Stomach smooth muscle (tissue), 2 donors: ENCODE results near the gene SHISA9.

ENCODE experiments used
- H3K27ac ChIP-seq: one replicate; pipeline ENCODE4 v1.7.0; 2013; ENCODE audit warnings: mild to moderate bottlenecking, low read length, inconsistent platforms
- H3K27me3 ChIP-seq, 2 donors: one replicate each; pipeline ENCODE4 v1.7.0; 2013; ENCODE audit warnings: low read length in 2 of 2; ENCODE audit not compliant: insufficient read depth in 2 of 2, control insufficient read depth in 1 of 2
- H3K36me3 ChIP-seq, 2 donors: one replicate each; pipeline ENCODE4 v1.7.0; 2013; ENCODE audit warnings: low read length in 2 of 2; ENCODE audit not compliant: control insufficient read depth in 2 of 2, insufficient read depth in 2 of 2
- H3K4me1 ChIP-seq: one replicate; pipeline ENCODE4 v1.7.0; 2013; ENCODE audit warnings: low read length; ENCODE audit not compliant: control insufficient read depth, insufficient read depth
- H3K4me3 ChIP-seq, 2 donors: one replicate each; pipeline ENCODE4 v1.7.0; 2013; ENCODE audit warnings: low read length in 2 of 2
- H3K9ac ChIP-seq, 2 donors: one replicate each; pipeline ENCODE4 v1.7.0; 2013; ENCODE audit warnings: low read length in 2 of 2, mild to moderate bottlenecking in 1 of 2
- H3K9me3 ChIP-seq, 2 donors: one replicate each; pipeline ENCODE4 v1.7.0; 2013; ENCODE audit warnings: low read length in 2 of 2; ENCODE audit not compliant: control insufficient read depth in 2 of 2
- donor health status: healthy.
- donor health status: Pancreatic carcinoma.

Gene SHISA9

GRCh38 chr16:13093661-13094060, 192.3 kb downstream of the SHISA9 start:
- H3K36me3 ChIP-seq, result no peaks in the 10 kb centered on the region
- no peaks in the 10 kb centered on the region for H3K4me1 ChIP-seq
- no peak overlapping the region for H3K9ac ChIP-seq
- H3K9me3 ChIP-seq, result no peaks in the 10 kb centered on the region
- no peak overlapping the region for H3K27ac ChIP-seq
- H3K4me3 ChIP-seq, result no peak overlapping the region
- H3K27me3 ChIP-seq, result peaks cover 0 to 2% of the 10 kb centered on the region in 2 donors

GRCh38 chr16:13095061-13095460, 193.7 kb downstream of the SHISA9 start:
- H3K4me1 ChIP-seq, result no peaks in the 10 kb centered on the region
- peaks cover 0 to 2% of the 10 kb centered on the region in 2 donors for H3K27me3 ChIP-seq
- H3K9me3 ChIP-seq, result no peaks in the 10 kb centered on the region
- H3K27ac ChIP-seq, result no peak overlapping the region
- no peak overlapping the region for H3K4me3 ChIP-seq
- H3K9ac ChIP-seq, result no peak overlapping the region
- no peaks in the 10 kb centered on the region for H3K36me3 ChIP-seq

- Histone ChIP-seq H3K27ac (no peak overlapping the region), H3K4me3 (no peak overlapping the region), H3K36me3 (no peaks in the 10 kb centered on the region), H3K27me3 (peaks cover 0 to 2% of the 10 kb centered on the region in 2 donors), H3K4me1 (no peaks in the 10 kb centered on the region), H3K9ac (no peak overlapping the region), H3K9me3 (peaks cover 0 to 2% of the 10 kb centered on the region in 2 donors)
Measured at GRCh38 chr16:13098536-13098935, 197.1 kb downstream of the SHISA9 start.

- no peaks in the 10 kb centered on the region for H3K36me3 ChIP-seq
- no peak overlapping the region for H3K27ac ChIP-seq
- H3K4me1 ChIP-seq, result no peaks in the 10 kb centered on the region
- H3K9me3 ChIP-seq, result peaks cover 0 to 4% of the 10 kb centered on the region in 2 donors
- H3K4me3 ChIP-seq, result no peak overlapping the region
- H3K27me3 ChIP-seq, result peaks cover 0 to 2% of the 10 kb centered on the region in 2 donors
- H3K9ac ChIP-seq, result no peak overlapping the region
Measured at GRCh38 chr16:13099822-13100221, 198.4 kb downstream of the SHISA9 start.

- H3K9me3 ChIP-seq, result peaks cover 0 to 4% of the 10 kb centered on the region in 2 donors
- no peak overlapping the region for H3K9ac ChIP-seq
- peaks cover 0 to 2% of the 10 kb centered on the region in 2 donors for H3K27me3 ChIP-seq
- no peaks in the 10 kb centered on the region for H3K4me1 ChIP-seq
- no peak overlapping the region for H3K4me3 ChIP-seq
- H3K36me3 ChIP-seq, result no peaks in the 10 kb centered on the region
- H3K27ac ChIP-seq, result no peak overlapping the region
Measured at GRCh38 chr16:13100970-13101369, 199.6 kb downstream of the SHISA9 start.

- Histone ChIP-seq H3K4me3 (no peak overlapping the region), H3K27me3 (peaks cover 0 to 2% of the 10 kb centered on the region in 2 donors), H3K27ac (no peak overlapping the region), H3K4me1 (no peaks in the 10 kb centered on the region), H3K36me3 (no peaks in the 10 kb centered on the region), H3K9ac (no peak overlapping the region), H3K9me3 (peaks cover 0 to 4% of the 10 kb centered on the region in 2 donors)
Measured at GRCh38 chr16:13101828-13102227, 200.4 kb downstream of the SHISA9 start.

- H3K27ac ChIP-seq, result no peak overlapping the region
- H3K9me3 ChIP-seq, result peaks cover 0 to 4% of the 10 kb centered on the region in 2 donors
- H3K27me3 ChIP-seq, result peaks cover 0 to 2% of the 10 kb centered on the region in 2 donors
- no peaks in the 10 kb centered on the region for H3K36me3 ChIP-seq
- no peak overlapping the region for H3K4me3 ChIP-seq
- no peak overlapping the region for H3K9ac ChIP-seq
- H3K4me1 ChIP-seq, result no peaks in the 10 kb centered on the region
Measured at GRCh38 chr16:13102401-13102800, 201.0 kb downstream of the SHISA9 start.

GRCh38 chr16:13103831-13104530, 202.6 kb downstream of the SHISA9 start:
- Histone ChIP-seq H3K9ac (no peak overlapping the region), H3K27ac (no peak overlapping the region), H3K9me3 (peaks cover 0 to 4% of the 10 kb centered on the region in 2 donors), H3K4me1 (no peaks in the 10 kb centered on the region), H3K36me3 (no peaks in the 10 kb centered on the region), H3K27me3 (no peaks in the 10 kb centered on the region), H3K4me3 (no peak overlapping the region)

- Histone ChIP-seq H3K36me3 (no peaks in the 10 kb centered on the region), H3K27ac (no peak overlapping the region), H3K4me3 (no peak overlapping the region), H3K9ac (no peak overlapping the region), H3K27me3 (no peaks in the 10 kb centered on the region), H3K9me3 (peaks cover 0 to 4% of the 10 kb centered on the region in 2 donors), H3K4me1 (no peaks in the 10 kb centered on the region)
Measured at GRCh38 chr16:13104772-13105171, 203.4 kb downstream of the SHISA9 start.

- Histone ChIP-seq H3K4me3 (no peak overlapping the region), H3K9ac (no peak overlapping the region), H3K36me3 (no peaks in the 10 kb centered on the region), H3K4me1 (no peaks in the 10 kb centered on the region), H3K9me3 (peaks cover 0 to 4% of the 10 kb centered on the region in 2 donors), H3K27me3 (no peaks in the 10 kb centered on the region), H3K27ac (no peak overlapping the region)
Measured at GRCh38 chr16:13105427-13105826, 204.0 kb downstream of the SHISA9 start.

- Histone ChIP-seq H3K4me1 (no peaks in the 10 kb centered on the region), H3K36me3 (no peaks in the 10 kb centered on the region), H3K27ac (no peak overlapping the region), H3K9me3 (peaks cover 0 to 2% of the 10 kb centered on the region in 2 donors), H3K4me3 (no peak overlapping the region), H3K9ac (no peak overlapping the region), H3K27me3 (no peaks in the 10 kb centered on the region)
Measured at GRCh38 chr16:13106464-13106863, 205.1 kb downstream of the SHISA9 start.
